ENCODE measurements around the gene LLCFC1. TPM values are rescaled to one million over a fixed set of nuclear protein-coding genes. Genes with fewer than 3 reads are reported as not detected.

The LLCFC1 gene
- total and polyA plus RNA-seq, 4 experiments from 2014 or later = not detected

GRCh38 chr7:142894985-142895593 is 44.2 kb upstream of the LLCFC1 start:
- H3K4me1 ChIP-seq (ENCODE audit: insufficient read depth, low read length) = no peaks in the 10 kb centered on the region
- DNase-seq = no peak
- no peaks in the 10 kb centered on the region for H3K9me3 ChIP-seq (ENCODE audit: control insufficient read depth in 1 of 2, low read length in 2 of 2)
- Mint-ChIP-seq H3K4me1 (peaks cover 0 to 1% (median 0%) of the 10 kb centered on the region in 4 donors), H3K27me3 (peaks cover 6 to 17% of the 10 kb centered on the region in 2 donors), H3K9me3 (peaks cover 0 to 2% (median 0%) of the 10 kb centered on the region in 8 donors), H3K27ac (no peak overlapping the region), H3K36me3 (no peaks in the 10 kb centered on the region), H3K4me3 (no peak overlapping the region)
- intact Hi-C loops (cut with micrococcal nuclease) = no loop called here
- no peak overlapping the region for H3K27ac ChIP-seq (ENCODE audit: low read depth, low read length)
- no peaks in the 10 kb centered on the region for H3K27me3 ChIP-seq (ENCODE audit: insufficient read depth, low read length)
- CTCF ChIA-PET (ENCODE audit: partially characterized antibody) = interaction anchor here (1.1 kb wide), 1 partner anchor 13 kb away, joined by 4 read pairs; no protein-coding TSS in a partner anchor
- no peak overlapping the region for H3K4me3 ChIP-seq (ENCODE audit: low read length in 2 of 2)
- H3K36me3 ChIP-seq (ENCODE audit: insufficient read depth, low read length) = no peaks in the 10 kb centered on the region
- POLR2A ChIA-PET (ENCODE audit: partially characterized antibody) = no interaction called here

- H3K36me3 Mint-ChIP-seq = no peaks in the 10 kb centered on the region
- no peak overlapping the region for H3K4me3 Mint-ChIP-seq
- DNase-seq = no peak
- H3K27ac Mint-ChIP-seq = no peak overlapping the region
- no peaks in the 10 kb centered on the region for H3K9me3 ChIP-seq (ENCODE audit: control insufficient read depth in 1 of 2, low read length in 2 of 2)
- ChIA-PET POLR2A (ENCODE audit: partially characterized antibody) (no interaction called here), CTCF (ENCODE audit: partially characterized antibody) (no interaction called here)
- H3K9me3 Mint-ChIP-seq = peaks cover 0 to 2% (median 0%) of the 10 kb centered on the region in 8 donors
- no peaks in the 10 kb centered on the region for H3K4me1 ChIP-seq (ENCODE audit: insufficient read depth, low read length)
- H3K4me3 ChIP-seq (ENCODE audit: low read length in 2 of 2) = no peak overlapping the region
- H3K27me3 ChIP-seq (ENCODE audit: insufficient read depth, low read length) = no peaks in the 10 kb centered on the region
- intact Hi-C loops (cut with micrococcal nuclease) = no loop called here
- no peak overlapping the region for H3K27ac ChIP-seq (ENCODE audit: low read depth, low read length)
- peaks cover 6 to 14% of the 10 kb centered on the region in 2 donors for H3K27me3 Mint-ChIP-seq
- no peaks in the 10 kb centered on the region for H3K4me1 Mint-ChIP-seq
- H3K36me3 ChIP-seq (ENCODE audit: insufficient read depth, low read length) = no peaks in the 10 kb centered on the region
Observed at GRCh38 chr7:142896151-142896550, 43.1 kb upstream of the LLCFC1 start.

GRCh38 chr7:142896741-142897379 is 42.4 kb upstream of the LLCFC1 start:
- H3K36me3 ChIP-seq (ENCODE audit: insufficient read depth, low read length) = no peaks in the 10 kb centered on the region
- Mint-ChIP-seq H3K36me3 (no peaks in the 10 kb centered on the region), H3K27me3 (peaks cover 9 to 14% of the 10 kb centered on the region in 2 donors), H3K9me3 (peaks cover 0 to 2% (median 0%) of the 10 kb centered on the region in 8 donors), H3K27ac (no peak overlapping the region), H3K4me1 (no peaks in the 10 kb centered on the region), H3K4me3 (no peak overlapping the region)
- no peak overlapping the region for H3K27ac ChIP-seq (ENCODE audit: low read depth, low read length)
- ChIA-PET CTCF (ENCODE audit: partially characterized antibody) (no interaction called here), POLR2A (ENCODE audit: partially characterized antibody) (no interaction called here)
- H3K9me3 ChIP-seq (ENCODE audit: control insufficient read depth in 1 of 2, low read length in 2 of 2) = no peaks in the 10 kb centered on the region
- DNase-seq = no peak
- intact Hi-C loops (cut with micrococcal nuclease) = no loop called here
- no peaks in the 10 kb centered on the region for H3K27me3 ChIP-seq (ENCODE audit: insufficient read depth, low read length)
- no peak overlapping the region for H3K4me3 ChIP-seq (ENCODE audit: low read length in 2 of 2)
- no peaks in the 10 kb centered on the region for H3K4me1 ChIP-seq (ENCODE audit: insufficient read depth, low read length)

- no peaks in the 10 kb centered on the region for H3K9me3 ChIP-seq (ENCODE audit: control insufficient read depth in 1 of 2, low read length in 2 of 2)
- H3K27ac Mint-ChIP-seq = no peak overlapping the region
- intact Hi-C loops (cut with micrococcal nuclease) = no loop called here
- H3K4me1 Mint-ChIP-seq = no peaks in the 10 kb centered on the region
- no peak overlapping the region for H3K4me3 Mint-ChIP-seq
- peaks cover 9 to 14% of the 10 kb centered on the region in 2 donors for H3K27me3 Mint-ChIP-seq
- H3K4me3 ChIP-seq (ENCODE audit: low read length in 2 of 2) = no peak overlapping the region
- peaks cover 0 to 2% (median 0%) of the 10 kb centered on the region in 8 donors for H3K9me3 Mint-ChIP-seq
- no peak for DNase-seq
- no peaks in the 10 kb centered on the region for H3K36me3 Mint-ChIP-seq
- no peak overlapping the region for H3K27ac ChIP-seq (ENCODE audit: low read depth, low read length)
- ChIA-PET POLR2A (ENCODE audit: partially characterized antibody) (no interaction called here), CTCF (ENCODE audit: partially characterized antibody) (no interaction called here)
- no peaks in the 10 kb centered on the region for H3K4me1 ChIP-seq (ENCODE audit: insufficient read depth, low read length)
- no peaks in the 10 kb centered on the region for H3K27me3 ChIP-seq (ENCODE audit: insufficient read depth, low read length)
- H3K36me3 ChIP-seq (ENCODE audit: insufficient read depth, low read length) = no peaks in the 10 kb centered on the region
Observed at GRCh38 chr7:142897691-142898090, 41.6 kb upstream of the LLCFC1 start.

- no peaks in the 10 kb centered on the region for H3K36me3 Mint-ChIP-seq
- Histone ChIP-seq H3K27me3 (ENCODE audit: insufficient read depth, low read length) (no peaks in the 10 kb centered on the region), H3K27ac (ENCODE audit: low read depth, low read length) (no peak overlapping the region), H3K4me1 (ENCODE audit: insufficient read depth, low read length) (no peaks in the 10 kb centered on the region), H3K9me3 (ENCODE audit: control insufficient read depth in 1 of 2, low read length in 2 of 2) (no peaks in the 10 kb centered on the region), H3K4me3 (ENCODE audit: low read length in 2 of 2) (no peak overlapping the region), H3K36me3 (ENCODE audit: insufficient read depth, low read length) (no peaks in the 10 kb centered on the region)
- ChIA-PET POLR2A (ENCODE audit: partially characterized antibody) (no interaction called here), CTCF (ENCODE audit: partially characterized antibody) (interaction anchor here (0.6 kb wide), 1 partner anchor 923 kb away, joined by 4 read pairs; no protein-coding TSS in a partner anchor)
- DNase-seq = no peak
- H3K27me3 Mint-ChIP-seq = peaks cover 9 to 15% of the 10 kb centered on the region in 2 donors
- no peak overlapping the region for H3K27ac Mint-ChIP-seq
- no peak overlapping the region for H3K4me3 Mint-ChIP-seq
- intact Hi-C loops (cut with micrococcal nuclease) = no loop called here
- H3K4me1 Mint-ChIP-seq = no peaks in the 10 kb centered on the region
- H3K9me3 Mint-ChIP-seq = peaks cover 0 to 2% (median 0%) of the 10 kb centered on the region in 8 donors
Observed at GRCh38 chr7:142898377-142899170, 40.7 kb upstream of the LLCFC1 start.

GRCh38 chr7:142899661-142900060 is 39.6 kb upstream of the LLCFC1 start:
- H3K9me3 ChIP-seq (ENCODE audit: control insufficient read depth in 1 of 2, low read length in 2 of 2) = no peaks in the 10 kb centered on the region
- no peaks in the 10 kb centered on the region for H3K36me3 ChIP-seq (ENCODE audit: insufficient read depth, low read length)
- no peaks in the 10 kb centered on the region for H3K27me3 ChIP-seq (ENCODE audit: insufficient read depth, low read length)
- no peaks in the 10 kb centered on the region for H3K36me3 Mint-ChIP-seq
- H3K27me3 Mint-ChIP-seq = peaks cover 9 to 12% of the 10 kb centered on the region in 2 donors
- H3K4me3 ChIP-seq (ENCODE audit: low read length in 2 of 2) = no peak overlapping the region
- H3K4me1 ChIP-seq (ENCODE audit: insufficient read depth, low read length) = no peaks in the 10 kb centered on the region
- no peaks in the 10 kb centered on the region for H3K4me1 Mint-ChIP-seq
- H3K27ac Mint-ChIP-seq = no peak overlapping the region
- ChIA-PET CTCF (ENCODE audit: partially characterized antibody) (interaction anchor here (0.7 kb wide), 1 partner anchor 10 kb away, joined by 3 read pairs; no protein-coding TSS in a partner anchor), POLR2A (ENCODE audit: partially characterized antibody) (no interaction called here)
- no peak for DNase-seq
- H3K27ac ChIP-seq (ENCODE audit: low read depth, low read length) = no peak overlapping the region
- peaks cover 0 to 6% (median 0%) of the 10 kb centered on the region in 8 donors for H3K9me3 Mint-ChIP-seq
- intact Hi-C loops (cut with micrococcal nuclease) = no loop called here
- no peak overlapping the region for H3K4me3 Mint-ChIP-seq

Data from CD4-positive, alpha-beta memory T cell (primary cell).